Endothelial cell of umbilical vein (primary cell): ENCODE measurements around the gene WIZ. TPM values are rescaled to one million over a fixed set of nuclear protein-coding genes. Genes with fewer than 3 reads are reported as not detected.

Source experiments
- BruUV-seq: library from RNA; stranded (reverse); fragments of 400-500 nt; replicated peaks from 2 replicates; lab custom pipeline; 2021; lab: Mats Ljungman, UMichigan
- CTCF ChIA-PET: fragments of 300-600, 350-600 bp; sonication (Branson Sonifier 250); formaldehyde crosslinking; loops from one replicate; lab custom pipeline; 2021; ENCODE audit warnings: antibody characterized with exemption, inconsistent platforms; lab: Charles Lee
- POLR2A ChIA-PET: fragments of 300-600, 350-600 bp; sonication (Branson Sonifier 250); formaldehyde crosslinking; loops from one replicate; lab custom pipeline; 2021; ENCODE audit warnings: antibody characterized with exemption, inconsistent platforms; lab: Charles Lee
- DNase-seq: peaks from one replicate; pipeline ENCODE4 v3.0.0-alpha.2; 2011; ENCODE audit warnings: low read depth, low spot score
- FAIRE-seq: peaks from 2 replicates; lab custom pipeline; 2011; peaks lifted over from hg19 to GRCh38; lab: Jason Lieb, UNC
- H2AFZ ChIP-seq: 2 replicates; pipeline ENCODE4 v1.6.0; 2012; ENCODE audit warnings: low read depth, low read length, control low read depth, inconsistent platforms
- H3K27ac ChIP-seq: 2 replicates; pipeline ENCODE4 v1.5.1; 2011; ENCODE audit warnings: low read depth, mild to moderate bottlenecking, control low read depth, low read length, moderate library complexity; ENCODE audit not compliant: insufficient read depth
- H3K27me3 ChIP-seq, 2 experiments: 2 replicates each; pipeline versions ENCODE4 v1.6.0 to v1.6.1; 2011; ENCODE audit warnings: low read length in 2 of 2, mixed read lengths in 1 of 2; ENCODE audit not compliant: control insufficient read depth in 2 of 2, insufficient read depth in 2 of 2
- H3K36me3 ChIP-seq, 2 experiments: 2 replicates in 1 of 2; 3 replicates in 1 of 2; pipeline ENCODE4 v1.5.1; 2011; ENCODE audit warnings: low read length in 2 of 2, mild to moderate bottlenecking in 1 of 2, moderate library complexity in 1 of 2; ENCODE audit not compliant: control insufficient read depth in 2 of 2, insufficient read depth in 2 of 2; ENCODE audit errors: extremely low read depth in 1 of 2
- H3K4me1 ChIP-seq: 3 replicates; pipeline ENCODE4 v1.5.1; 2011; ENCODE audit warnings: mild to moderate bottlenecking, low read length; ENCODE audit not compliant: control insufficient read depth, insufficient read depth; ENCODE audit errors: extremely low read depth
- H3K4me2 ChIP-seq: 2 replicates; pipeline ENCODE4 v1.6.1; 2011; ENCODE audit warnings: low read length, control low read depth, mixed read lengths; ENCODE audit not compliant: insufficient read depth
- H3K4me3 ChIP-seq, 3 experiments: fragments of 200-600 bp in 1 of 3; sonication (generic), shearing (Covaris generic) in 1 of 3; replicated peaks in 1 of 3; 2 replicates each; pipeline ENCODE4 v1.5.1; 2011 to 2016; ENCODE audit warnings: control low read depth in 3 of 3, low read length in 3 of 3, mild to moderate bottlenecking in 2 of 3, inconsistent platforms in 1 of 3, low read depth in 1 of 3, moderate library complexity in 1 of 3; ENCODE audit not compliant: insufficient read depth in 1 of 3
- H3K79me2 ChIP-seq: 2 replicates; pipeline ENCODE4 v1.6.0; 2012; ENCODE audit warnings: low read length, inconsistent platforms; ENCODE audit not compliant: control insufficient read depth, insufficient read depth
- H3K9ac ChIP-seq: replicated peaks from 2 replicates; pipeline ENCODE3; 2011; ENCODE audit warnings: low read length, control low read depth; ENCODE audit not compliant: insufficient read depth; ENCODE audit errors: extremely low read depth
- H3K9me1 ChIP-seq: replicated peaks from 3 replicates; pipeline ENCODE4 v1.6.0; 2011; ENCODE audit warnings: mild to moderate bottlenecking, low read length; ENCODE audit not compliant: control insufficient read depth, insufficient read depth; ENCODE audit errors: extremely low read depth
- H3K9me3 ChIP-seq: replicated peaks from 2 replicates; pipeline ENCODE4 v1.5.1; 2012; ENCODE audit warnings: low read length, inconsistent platforms; ENCODE audit not compliant: control insufficient read depth, insufficient read depth
- H4K20me1 ChIP-seq: replicated peaks from 2 replicates; pipeline ENCODE3; 2011; ENCODE audit warnings: mild to moderate bottlenecking, low read length; ENCODE audit not compliant: control insufficient read depth, insufficient read depth; ENCODE audit errors: extremely low read depth
- EZH2 ChIP-seq: IDR thresholded peaks from 2 replicates; pipeline ENCODE4 v1.6.1; 2012; ENCODE audit warnings: borderline replicate concordance, low read depth, mild to moderate bottlenecking, moderate library complexity, low read length, inconsistent platforms; ENCODE audit not compliant: severe bottlenecking
- FOS ChIP-seq: IDR thresholded peaks from 2 replicates; pipeline ENCODE4 v1.6.1; 2011; ENCODE audit warnings: mild to moderate bottlenecking, low read length, moderate library complexity, borderline replicate concordance; ENCODE audit not compliant: insufficient read depth
- GATA2 ChIP-seq: IDR thresholded peaks from 2 replicates; pipeline ENCODE4 v1.7.0; 2011; ENCODE audit warnings: low read depth, mild to moderate bottlenecking, moderate library complexity, mixed read lengths, low read length; ENCODE audit not compliant: insufficient read length, insufficient read depth
- JUN ChIP-seq: IDR thresholded peaks from 2 replicates; pipeline ENCODE4 v1.6.1; 2011; ENCODE audit warnings: borderline replicate concordance, low read depth; ENCODE audit not compliant: insufficient read length, insufficient read depth
- MYC ChIP-seq: IDR thresholded peaks from one replicate; pipeline ENCODE4 v1.6.1; 2011; ENCODE audit warnings: mild to moderate bottlenecking, low read depth, low read length
- POLR2A ChIP-seq: IDR thresholded peaks from 2 replicates; pipeline ENCODE4 v1.6.1; 2012; ENCODE audit warnings: low read depth, mild to moderate bottlenecking, control low read depth, low read length
- POLR2AphosphoS5 ChIP-seq: IDR thresholded peaks from 2 replicates; pipeline ENCODE4 v1.6.1; 2012; ENCODE audit warnings: low read depth, mild to moderate bottlenecking, control low read depth, low read length, moderate library complexity; ENCODE audit not compliant: insufficient read depth
- dilution Hi-C: fragments of 300-500 bp; cut with MboI; formaldehyde crosslinking; loops from one replicate; pipeline ENCODE4 v1.15.0; 2019; ENCODE audit warnings: low sequenced_read_pairs; ENCODE audit not compliant: extremely low pct_ligation_motif_present
- intact Hi-C: fragments of 100-400 bp; cut with micrococcal nuclease; formaldehyde crosslinking; loops from one replicate; pipeline ENCODE4 v1.10.0; 2022
- polyA plus RNA-seq, 4 experiments: library from polyadenylated mRNA; depleted of rRNA in 3 of 4; stranded (reverse) in 3 of 4; unstranded in 1 of 4; fragments of >200 nt; gene quantifications; 2 replicates each; pipeline versions ENCODE4 v1.2.1 to v1.2.3, GENCODE V29; 2011 to 2012; ENCODE audit warnings: missing spikeins in 1 of 4
- total RNA-seq: library from RNA; stranded (reverse); gene quantifications from 2 replicates; pipeline ENCODE4 v1.2.3, GENCODE V29; 2021
- TF ChIP-seq, protein P1 (sequence below), 2 donors: IDR thresholded peaks; 1 replicate in 1 of 2; 2 replicates in 1 of 2; pipeline ENCODE4 v1.5.1; 2011; ENCODE audit warnings: low read length in 2 of 2, mild to moderate bottlenecking in 2 of 2, moderate library complexity in 2 of 2, control low read depth in 1 of 2, inconsistent platforms in 1 of 2, low read depth in 1 of 2; ENCODE audit not compliant: insufficient read depth in 1 of 2; ENCODE audit errors: extremely low read depth in 1 of 2
- TF ChIP-seq, protein P2 (sequence below): IDR thresholded peaks from 2 replicates; pipeline ENCODE4 v1.6.1; 2011; ENCODE audit not compliant: insufficient read depth, insufficient read length

The WIZ gene
- total and polyA plus RNA-seq, 2 donors (not counting 3 experiments of a cell fraction or from before 2014, with no cell fraction given), result 21.0 to 47.2 TPM

DNA sequence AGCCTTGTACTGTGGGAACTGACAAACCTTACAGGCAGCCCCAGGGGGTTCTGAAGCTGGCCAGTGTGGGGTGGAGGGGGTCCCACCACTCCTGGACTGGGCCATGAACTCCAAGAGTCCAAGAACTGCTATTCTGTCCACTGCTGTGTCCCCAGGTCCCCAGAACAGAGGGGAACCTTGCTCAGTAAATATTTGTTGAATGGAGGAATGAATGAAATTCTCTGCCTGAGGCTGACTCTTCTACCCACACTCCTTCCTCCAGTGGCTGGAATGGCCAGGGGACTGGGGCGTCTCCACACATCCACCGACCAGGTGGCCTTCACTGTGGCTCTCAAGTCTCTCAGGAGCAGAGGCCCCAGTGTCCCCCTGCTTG, 11.6 kb downstream of the WIZ start:
- Histone ChIP-seq H3K9me3 (no peaks in the 10 kb centered on the region), H4K20me1 (no peaks in the 10 kb centered on the region), H3K27ac (no peak overlapping the region), H3K79me2 (no peaks in the 10 kb centered on the region), H3K36me3 (no peaks in the 10 kb centered on the region), H3K4me3 (no peak overlapping the region), H3K4me2 (no peak overlapping the region), H3K27me3 (no peaks in the 10 kb centered on the region), H3K9me1 (no peaks in the 10 kb centered on the region), H3K4me1 (peaks cover 3% of the 10 kb centered on the region), H2AFZ (no peak overlapping the region), H3K9ac (no peak overlapping the region)
- no peak for DNase-seq
- TF ChIP-seq POLR2AphosphoS5 (no peak), EZH2 (no peak), GATA2 (no peak), POLR2A (no peak), JUN (no peak), MYC (no peak), FOS (no peak)
- TF ChIP-seq, protein P1, sequence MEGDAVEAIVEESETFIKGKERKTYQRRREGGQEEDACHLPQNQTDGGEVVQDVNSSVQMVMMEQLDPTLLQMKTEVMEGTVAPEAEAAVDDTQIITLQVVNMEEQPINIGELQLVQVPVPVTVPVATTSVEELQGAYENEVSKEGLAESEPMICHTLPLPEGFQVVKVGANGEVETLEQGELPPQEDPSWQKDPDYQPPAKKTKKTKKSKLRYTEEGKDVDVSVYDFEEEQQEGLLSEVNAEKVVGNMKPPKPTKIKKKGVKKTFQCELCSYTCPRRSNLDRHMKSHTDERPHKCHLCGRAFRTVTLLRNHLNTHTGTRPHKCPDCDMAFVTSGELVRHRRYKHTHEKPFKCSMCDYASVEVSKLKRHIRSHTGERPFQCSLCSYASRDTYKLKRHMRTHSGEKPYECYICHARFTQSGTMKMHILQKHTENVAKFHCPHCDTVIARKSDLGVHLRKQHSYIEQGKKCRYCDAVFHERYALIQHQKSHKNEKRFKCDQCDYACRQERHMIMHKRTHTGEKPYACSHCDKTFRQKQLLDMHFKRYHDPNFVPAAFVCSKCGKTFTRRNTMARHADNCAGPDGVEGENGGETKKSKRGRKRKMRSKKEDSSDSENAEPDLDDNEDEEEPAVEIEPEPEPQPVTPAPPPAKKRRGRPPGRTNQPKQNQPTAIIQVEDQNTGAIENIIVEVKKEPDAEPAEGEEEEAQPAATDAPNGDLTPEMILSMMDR (IDR thresholded peaks at IDR 0.05; ENCODE audit: extremely low read depth in 1 of 2, insufficient read depth in 1 of 2, low read depth in 1 of 2, low read length in 2 of 2), result no peak
- TF ChIP-seq, protein P2, sequence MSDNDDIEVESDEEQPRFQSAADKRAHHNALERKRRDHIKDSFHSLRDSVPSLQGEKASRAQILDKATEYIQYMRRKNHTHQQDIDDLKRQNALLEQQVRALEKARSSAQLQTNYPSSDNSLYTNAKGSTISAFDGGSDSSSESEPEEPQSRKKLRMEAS, result no peak
- no TSS peak for BruUV-seq
- dilution Hi-C loops, result no loop called here
- no peak for FAIRE-seq
- POLR2A ChIA-PET, result no interaction called here
- intact Hi-C loops, result no loop called here
- CTCF ChIA-PET, result interaction anchor here (1.6 kb wide), 1 partner anchor 346 kb away, joined by 9 read pairs; no protein-coding TSS in a partner anchor
